ENCODE data around the gene OR2AK2.
A peak's percentile ranks its signal among the peaks of the same experiment; 100 is the strongest.
"Not testable (repeated sequence)": the region's sequence is repeated elsewhere in the genome, so short reads cannot be mapped to it uniquely, and the experiment has no call there.

OR2AK2 gene, protein sequence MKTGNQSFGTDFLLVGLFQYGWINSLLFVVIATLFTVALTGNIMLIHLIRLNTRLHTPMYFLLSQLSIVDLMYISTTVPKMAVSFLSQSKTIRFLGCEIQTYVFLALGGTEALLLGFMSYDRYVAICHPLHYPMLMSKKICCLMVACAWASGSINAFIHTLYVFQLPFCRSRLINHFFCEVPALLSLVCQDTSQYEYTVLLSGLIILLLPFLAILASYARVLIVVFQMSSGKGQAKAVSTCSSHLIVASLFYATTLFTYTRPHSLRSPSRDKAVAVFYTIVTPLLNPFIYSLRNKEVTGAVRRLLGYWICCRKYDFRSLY

DNA sequence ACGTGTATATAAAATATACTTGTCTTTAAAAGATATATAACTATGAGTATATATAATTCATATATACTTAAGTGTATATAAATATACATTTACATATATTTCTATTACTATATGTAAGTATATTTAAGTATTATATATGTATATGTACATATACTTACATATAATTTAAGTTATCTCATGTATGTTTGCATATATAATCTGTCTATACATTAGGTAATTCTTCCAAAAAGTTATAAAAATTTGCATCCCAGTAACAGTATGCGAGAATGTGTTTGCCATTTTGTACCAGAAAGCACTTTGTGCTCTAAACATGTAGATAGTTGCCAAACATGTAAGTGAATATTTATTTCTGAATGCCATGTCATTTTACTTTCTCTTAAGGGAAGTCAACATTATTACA is at the start of gene OR2AK2:
Gene OR2AK2 (plus strand): TSS at position 301 of the 400 bp plus-strand sequence. CDS start 144 bp downstream, outside the sequence.
- Mint-ChIP-seq H3K27me3 (no peaks in the 10 kb centered on the region), H3K4me3 (no peak within 1 kb of the TSS), H3K36me3 (ENCODE audit: insufficient read depth) (no peaks in the 10 kb centered on the region), H3K4me1 (no peaks in the 10 kb centered on the region), H3K27ac (ENCODE audit: low read depth) (no peak within 1 kb of the TSS), H3K9me3 (peaks cover 12% of the 10 kb centered on the region)
- ATAC-seq (replicated peaks; ENCODE audit: extremely low read depth, poor library complexity, severe bottlenecking): no peak
- DNase-seq (ENCODE audit: low spot score in 2 of 2): no peak

- Mint-ChIP-seq H3K27me3 (peaks cover 7% of the 10 kb centered on the region), H3K36me3 (ENCODE audit: insufficient read depth) (no peaks in the 10 kb centered on the region), H3K4me3 (no peak within 1 kb of the TSS), H3K4me1 (no peaks in the 10 kb centered on the region), H3K27ac (ENCODE audit: low read depth) (no peak within 1 kb of the TSS), H3K9me3 (no peaks in the 10 kb centered on the region)
- no peak for ATAC-seq (replicated peaks; ENCODE audit: extremely low read depth, poor library complexity, severe bottlenecking)
- no peak for DNase-seq (ENCODE audit: low spot score in 2 of 2)
These were observed 45.1 kb upstream of the OR2AK2 start, which contains the start of gene OR2T8 for GRCh38 chr1:247919952-247920351. OR2T8 (plus strand) TSS chr1:247920252; CDS start chr1:247921018, 766 bp downstream.

DNA sequence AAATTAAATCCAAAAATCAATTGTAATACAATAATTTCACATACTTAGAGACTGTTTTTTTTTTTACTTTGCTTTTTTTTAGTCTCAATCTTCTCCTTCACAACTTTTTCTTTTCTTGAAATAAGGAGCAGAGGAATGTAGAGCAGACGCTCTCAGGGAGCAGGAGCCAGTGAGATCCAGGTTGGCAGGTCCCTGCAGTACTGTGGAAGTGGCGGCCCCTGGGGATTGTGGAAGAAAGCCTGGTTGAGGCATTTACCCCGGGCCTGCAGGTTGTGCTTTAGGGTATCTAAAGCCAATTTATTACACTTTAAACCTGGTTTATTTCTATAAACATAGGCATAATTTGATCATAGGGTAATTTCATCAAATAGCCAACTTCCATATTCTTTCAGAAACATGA is 41.1 kb upstream of the OR2AK2 start:
- Mint-ChIP-seq H3K4me3 (no peak overlapping the region), H3K36me3 (ENCODE audit: insufficient read depth) (no peaks in the 10 kb centered on the region), H3K27me3 (no peaks in the 10 kb centered on the region), H3K9me3 (no peaks in the 10 kb centered on the region), H3K27ac (ENCODE audit: low read depth) (no peak overlapping the region), H3K4me1 (no peaks in the 10 kb centered on the region)
- DNase-seq (ENCODE audit: low spot score in 2 of 2) (no peak), ATAC-seq (replicated peaks; ENCODE audit: extremely low read depth, poor library complexity, severe bottlenecking) (no peak)

GRCh38 chr1:247924868-247925267 is 40.2 kb upstream of the OR2AK2 start, which contains the start of gene OR2AJ1:
OR2AJ1 (plus strand) TSS chr1:247924889; CDS start chr1:247933769, 8,880 bp downstream.
- no peaks in the 10 kb centered on the region for H3K4me1 Mint-ChIP-seq

GRCh38 chr1:247933989-247934388 is 31.0 kb upstream of the OR2AK2 start:
- no peak overlapping the region for H3K27ac Mint-ChIP-seq (ENCODE audit: low read depth)
- DNase-seq (ENCODE audit: low spot score in 2 of 2) (no peak), ATAC-seq (replicated peaks; ENCODE audit: extremely low read depth, poor library complexity, severe bottlenecking) (no peak)
- H3K27me3 Mint-ChIP-seq: no peaks in the 10 kb centered on the region
- H3K9me3 Mint-ChIP-seq: no peaks in the 10 kb centered on the region
- H3K36me3 Mint-ChIP-seq (ENCODE audit: insufficient read depth): peaks cover 5% of the 10 kb centered on the region
- no peak overlapping the region for H3K4me3 Mint-ChIP-seq
- no peaks in the 10 kb centered on the region for H3K4me1 Mint-ChIP-seq

More at GRCh38 chr1:247924868-247925267, 40.2 kb upstream of the OR2AK2 start, which contains the start of gene OR2AJ1:
- H3K4me3 Mint-ChIP-seq: no peak within 1 kb of the TSS
- no peaks in the 10 kb centered on the region for H3K27me3 Mint-ChIP-seq
- H3K27ac Mint-ChIP-seq (ENCODE audit: low read depth): no peak within 1 kb of the TSS
- peaks cover 1% of the 10 kb centered on the region for H3K36me3 Mint-ChIP-seq (ENCODE audit: insufficient read depth)
- DNase-seq (ENCODE audit: low spot score in 2 of 2) (no peak), ATAC-seq (replicated peaks; ENCODE audit: extremely low read depth, poor library complexity, severe bottlenecking) (no peak)
- H3K9me3 Mint-ChIP-seq: no peaks in the 10 kb centered on the region

- Mint-ChIP-seq H3K4me1 (no peaks in the 10 kb centered on the region), H3K27me3 (no peaks in the 10 kb centered on the region), H3K4me3 (peak overlapping the region; percentile 20), H3K36me3 (ENCODE audit: insufficient read depth) (peaks cover 4% of the 10 kb centered on the region), H3K27ac (ENCODE audit: low read depth) (no peak overlapping the region), H3K9me3 (no peaks in the 10 kb centered on the region)
- no peak for ATAC-seq (replicated peaks; ENCODE audit: extremely low read depth, poor library complexity, severe bottlenecking)
- DNase-seq (ENCODE audit: low spot score in 2 of 2): no peak
These were observed 29.3 kb upstream of the OR2AK2 start for GRCh38 chr1:247935781-247936180.

DNA sequence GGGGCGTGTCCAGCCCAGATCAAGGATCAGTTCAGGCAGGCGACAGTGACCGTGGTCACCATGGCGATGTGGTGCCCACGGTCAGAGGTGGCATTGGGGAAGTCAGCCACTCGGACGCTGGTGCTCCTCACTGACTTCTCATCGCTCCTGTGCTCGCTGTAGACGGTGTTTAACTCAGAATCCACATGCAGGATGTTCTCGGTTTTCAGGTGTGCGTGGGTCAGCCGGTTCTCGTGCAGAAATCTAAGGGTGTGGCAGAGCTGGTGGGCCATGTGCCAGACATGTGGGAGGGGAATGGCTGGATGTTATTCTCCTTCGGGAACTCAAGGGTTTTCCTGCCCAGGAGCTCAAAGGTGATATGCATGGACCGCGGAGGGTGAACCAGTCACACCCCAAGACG is 28.6 kb upstream of the OR2AK2 start:
- Mint-ChIP-seq H3K27me3 (no peaks in the 10 kb centered on the region), H3K4me3 (peak overlapping the region; percentile 20), H3K36me3 (ENCODE audit: insufficient read depth) (peaks cover 4% of the 10 kb centered on the region), H3K9me3 (no peaks in the 10 kb centered on the region), H3K27ac (ENCODE audit: low read depth) (no peak overlapping the region), H3K4me1 (no peaks in the 10 kb centered on the region)
- DNase-seq (ENCODE audit: low spot score in 2 of 2) (no peak), ATAC-seq (replicated peaks; ENCODE audit: extremely low read depth, poor library complexity, severe bottlenecking) (no peak)

DNA sequence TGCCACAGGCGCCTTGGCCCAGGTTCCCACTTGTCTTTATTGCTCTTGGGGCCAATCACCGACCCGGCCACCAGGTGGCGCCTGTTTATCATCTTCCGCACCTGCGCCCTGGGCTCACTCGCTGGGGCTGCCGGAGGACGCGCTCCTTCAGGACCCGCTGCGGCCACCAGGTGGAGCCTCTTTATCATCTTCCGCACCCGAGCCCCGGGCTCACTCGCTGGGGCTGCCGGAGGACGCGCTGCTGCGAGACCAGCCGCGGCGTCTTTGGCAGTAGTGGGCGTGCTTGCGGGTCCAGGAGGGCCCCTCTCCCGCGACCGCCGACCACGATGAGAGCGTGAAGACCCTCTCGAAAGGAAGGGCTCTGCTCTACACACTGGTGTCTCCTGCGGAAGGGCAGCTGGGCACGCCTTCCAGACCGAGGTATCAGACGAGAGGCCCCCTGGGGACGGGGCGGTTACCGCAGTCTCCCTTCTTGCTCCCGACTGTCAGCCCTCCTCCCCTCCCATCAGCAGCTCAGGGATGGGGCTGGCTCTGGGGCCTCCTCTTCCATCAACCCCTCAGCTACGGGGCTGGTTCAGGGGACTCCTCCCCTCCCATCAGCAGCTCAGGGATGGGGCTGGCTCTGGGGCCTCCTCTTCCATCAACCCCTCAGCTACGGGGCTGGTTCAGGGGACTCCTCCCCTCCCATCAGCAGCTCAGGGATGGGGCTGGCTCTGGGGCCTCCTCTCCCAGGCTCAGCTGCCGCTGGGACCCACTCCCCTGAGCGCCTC is 27.9 kb upstream of the OR2AK2 start:
- not testable (repeated sequence) for H3K36me3 Mint-ChIP-seq (ENCODE audit: insufficient read depth); H3K4me1 Mint-ChIP-seq; H3K27ac Mint-ChIP-seq (ENCODE audit: low read depth); H3K27me3 Mint-ChIP-seq; H3K9me3 Mint-ChIP-seq
- ATAC-seq (replicated peaks; ENCODE audit: extremely low read depth, poor library complexity, severe bottlenecking): peak; percentile 89
- H3K4me3 Mint-ChIP-seq: peak overlapping the region; percentile 69
- DNase-seq (ENCODE audit: low spot score in 2 of 2): peak; percentile 65 to 70

DNA sequence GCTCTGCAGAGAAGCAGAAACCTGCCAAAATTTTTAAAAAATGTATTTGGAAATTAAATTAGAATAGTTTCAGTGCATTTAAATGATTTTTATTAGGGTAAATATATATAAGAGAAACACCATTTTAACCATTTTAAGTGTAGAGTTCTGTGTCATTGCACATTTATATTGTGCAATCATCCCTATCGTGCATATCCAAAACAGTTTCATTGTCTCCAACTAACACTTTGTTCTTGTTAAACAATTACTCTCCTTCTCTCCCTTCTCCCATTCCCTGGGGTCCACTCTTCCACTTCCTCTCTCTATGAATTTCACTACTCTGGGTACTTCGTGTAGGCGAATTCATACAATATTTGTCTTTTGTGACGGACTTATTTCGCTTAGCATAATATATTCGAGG is 22.4 kb upstream of the OR2AK2 start:
- ATAC-seq (replicated peaks; ENCODE audit: extremely low read depth, poor library complexity, severe bottlenecking): no peak
- H3K9me3 Mint-ChIP-seq: peaks cover 14% of the 10 kb centered on the region
- no peaks in the 10 kb centered on the region for H3K27me3 Mint-ChIP-seq
- H3K4me3 Mint-ChIP-seq: no peak overlapping the region
- no peak overlapping the region for H3K27ac Mint-ChIP-seq (ENCODE audit: low read depth)
- no peaks in the 10 kb centered on the region for H3K4me1 Mint-ChIP-seq
- no peak for DNase-seq (ENCODE audit: low spot score in 2 of 2)
- H3K36me3 Mint-ChIP-seq (ENCODE audit: insufficient read depth): no peaks in the 10 kb centered on the region

DNA sequence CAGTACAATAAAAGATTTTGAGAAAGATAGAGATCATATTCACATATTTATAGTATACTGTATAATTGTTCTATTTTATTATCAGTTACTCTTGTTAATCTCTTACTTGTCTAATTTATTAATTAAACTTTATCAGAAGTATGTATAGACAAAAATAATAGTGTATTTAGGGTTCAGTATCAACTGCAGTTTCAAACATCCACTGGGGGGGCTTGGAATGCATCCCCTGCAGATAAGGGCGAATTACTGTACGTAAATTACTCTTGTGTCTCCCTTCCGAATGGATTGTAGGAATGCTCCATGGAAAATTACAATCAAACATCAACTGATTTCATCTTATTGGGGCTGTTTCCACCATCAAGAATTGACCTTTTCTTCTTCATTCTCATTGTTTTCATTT is 16.5 kb upstream of the OR2AK2 start, which contains the start of gene OR2L8:
Gene OR2L8 (plus strand): TSS at position 301 of the 400 bp plus-strand sequence. CDS start 0 bp downstream, at position 301.
- DNase-seq (ENCODE audit: low spot score in 2 of 2): no peak
- H3K27me3 Mint-ChIP-seq: no peaks in the 10 kb centered on the region
- H3K36me3 Mint-ChIP-seq (ENCODE audit: insufficient read depth): no peaks in the 10 kb centered on the region
- no peak for ATAC-seq (replicated peaks; ENCODE audit: extremely low read depth, poor library complexity, severe bottlenecking)
- H3K4me3 Mint-ChIP-seq: no peak within 1 kb of the TSS
- no peaks in the 10 kb centered on the region for H3K4me1 Mint-ChIP-seq
- H3K27ac Mint-ChIP-seq (ENCODE audit: low read depth): no peak within 1 kb of the TSS
- peaks cover 14% of the 10 kb centered on the region for H3K9me3 Mint-ChIP-seq

GRCh38 chr1:247953408-247953807 is 11.6 kb upstream of the OR2AK2 start:
- Mint-ChIP-seq H3K9me3 (peaks cover 4% of the 10 kb centered on the region), H3K4me3 (no peak overlapping the region), H3K27me3 (no peaks in the 10 kb centered on the region)

GRCh38 chr1:247961791-247962190 is 3.2 kb upstream of the OR2AK2 start:
- ATAC-seq (replicated peaks; ENCODE audit: extremely low read depth, poor library complexity, severe bottlenecking) (no peak), DNase-seq (ENCODE audit: low spot score in 2 of 2) (no peak)
- Mint-ChIP-seq H3K27me3 (no peaks in the 10 kb centered on the region), H3K4me3 (no peak overlapping the region), H3K36me3 (ENCODE audit: insufficient read depth) (no peaks in the 10 kb centered on the region), H3K27ac (ENCODE audit: low read depth) (no peak overlapping the region), H3K4me1 (no peaks in the 10 kb centered on the region), H3K9me3 (peaks cover 14% of the 10 kb centered on the region)

More at GRCh38 chr1:247953408-247953807, 11.6 kb upstream of the OR2AK2 start:
- no peak for DNase-seq (ENCODE audit: low spot score in 2 of 2)
- H3K36me3 Mint-ChIP-seq (ENCODE audit: insufficient read depth): no peaks in the 10 kb centered on the region
- ATAC-seq (replicated peaks; ENCODE audit: extremely low read depth, poor library complexity, severe bottlenecking): no peak
- H3K27ac Mint-ChIP-seq (ENCODE audit: low read depth): no peak overlapping the region
- no peaks in the 10 kb centered on the region for H3K4me1 Mint-ChIP-seq

All from central memory CD8-positive, alpha-beta T cell (primary cell).